Glomerular endothelial cell (primary cell): ENCODE measurements around the gene UBASH3A. TPM values are rescaled to one million over a fixed set of nuclear protein-coding genes. Genes with fewer than 3 reads are reported as not detected.
A peak's percentile ranks its signal among the peaks of the same experiment; 100 is the strongest.

Experiments used
- DNase-seq: peaks from one replicate; pipeline ENCODE4 v3.0.0-alpha.2; 2011; ENCODE audit warnings: low read depth, low spot score; ENCODE audit errors: extremely low read depth
- total RNA-seq: library from RNA; depleted of rRNA; stranded (reverse); fragments of >200 nt; gene quantifications from 2 replicates; pipeline ENCODE4 v1.2.3, GENCODE V29; 2015

Gene UBASH3A
- total RNA-seq, 1 donor from 2014 or later, result not detected

- no peak for DNase-seq
Measured at GRCh38 chr21:42480736-42481135, 77.0 kb downstream of the UBASH3A start.

GRCh38 chr21:42481169-42481568 is 77.5 kb downstream of the UBASH3A start:
- DNase-seq, result no peak

GRCh38 chr21:42484966-42485365 is 81.3 kb downstream of the UBASH3A start:
- no peak for DNase-seq

GRCh38 chr21:42486072-42486471 is 82.4 kb downstream of the UBASH3A start:
- DNase-seq, result no peak

- DNase-seq, result no peak
Measured at GRCh38 chr21:42486531-42486930, 82.8 kb downstream of the UBASH3A start.

- DNase-seq, result no peak
Measured at GRCh38 chr21:42489006-42489563, 85.4 kb downstream of the UBASH3A start.

GRCh38 chr21:42489991-42490390 is 86.3 kb downstream of the UBASH3A start:
- no peak for DNase-seq

GRCh38 chr21:42490720-42491119 is 87.0 kb downstream of the UBASH3A start:
- DNase-seq, result no peak

GRCh38 chr21:42491328-42491727 is 87.6 kb downstream of the UBASH3A start:
- no peak for DNase-seq

- DNase-seq, result no peak
Measured at GRCh38 chr21:42492201-42492600, 88.5 kb downstream of the UBASH3A start.

GRCh38 chr21:42493109-42494060 is 89.7 kb downstream of the UBASH3A start:
- DNase-seq, result no peak

- DNase-seq, result no peak
Measured at GRCh38 chr21:42495027-42495426, 91.3 kb downstream of the UBASH3A start.

- DNase-seq, result no peak
Measured at GRCh38 chr21:42495765-42496119, 92.0 kb downstream of the UBASH3A start.

- DNase-seq, result peak; percentile 74
Measured at GRCh38 chr21:42496120-42496838, 92.6 kb downstream of the UBASH3A start, which contains the start of gene RSPH1. RSPH1 (minus strand) TSS chr21:42496224; CDS start chr21:42496186, 38 bp downstream.

- DNase-seq, result no peak
Measured at GRCh38 chr21:42496839-42497202, 93.1 kb downstream of the UBASH3A start.

Other genes with a start within 250 kb of the UBASH3A start
- 29.5 and 66.0 TPM in 2 replicates for gene ABCG1, start 184.8 kb upstream of the UBASH3A start, total RNA-seq
- gene TFF3, start 88.5 kb upstream of the UBASH3A start, total RNA-seq, result 5.4 and 10.8 TPM in 2 replicates
- gene TFF2, start 52.9 kb upstream of the UBASH3A start, total RNA-seq, result not detected in 2 replicates
- gene TFF1, start 37.4 kb upstream of the UBASH3A start, total RNA-seq, result not detected in 2 replicates
- gene TMPRSS3, start 7.8 kb upstream of the UBASH3A start, total RNA-seq, result not detected in 2 replicates
- 0.15 TPM in 1 of 2 replicates, not detected in the other for gene RSPH1, start 92.3 kb downstream of the UBASH3A start, total RNA-seq
- gene SLC37A1, start 110.0 kb downstream of the UBASH3A start, total RNA-seq, result 13.6 and 26.8 TPM in 2 replicates
- 0.19 and 0.41 TPM in 2 replicates for gene PDE9A, start 249.7 kb downstream of the UBASH3A start, total RNA-seq